Measurements from ENCODE around the gene CRYBG1.

- TF ChIP-seq ELF1 (IDR thresholded peaks at IDR 0.05; ENCODE audit: borderline replicate concordance, low read depth) (no peak), TCF7L2 (IDR thresholded peaks at IDR 0.05; ENCODE audit: borderline replicate concordance, extremely low read depth, insufficient read depth, insufficient read length) (no peak)
These were observed 170.0 kb downstream of the CRYBG1 start for GRCh38 chr6:106530502-106530901.

All from HCT116 (cell line).